Measurements from ENCODE around the gene MYO7B.
"Not testable (repeated sequence)": the region's sequence is repeated elsewhere in the genome, so short reads cannot be mapped to it uniquely, and the experiment has no call there.

MYO7B gene

DNA sequence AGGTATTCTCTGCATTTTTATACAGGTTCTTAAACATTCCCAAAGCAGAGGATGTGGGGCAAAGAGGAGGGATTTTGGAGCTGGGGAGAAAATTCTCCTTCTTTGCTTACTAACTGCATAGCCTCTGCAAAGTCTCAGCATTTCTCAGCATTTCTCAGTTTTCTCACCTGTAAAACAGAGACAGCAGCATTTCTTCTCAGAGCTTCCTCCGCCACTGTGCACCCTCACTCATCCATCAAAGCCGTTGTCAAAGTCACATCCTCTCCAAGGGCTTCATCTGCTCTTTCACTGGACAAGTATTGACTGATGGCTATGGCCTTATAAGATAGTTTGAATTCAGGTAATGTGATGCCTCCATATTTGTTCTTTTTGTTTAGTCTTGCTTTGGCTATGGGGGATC lies 17.4 kb downstream of the MYO7B start:
- no peak for DNase-seq

DNA sequence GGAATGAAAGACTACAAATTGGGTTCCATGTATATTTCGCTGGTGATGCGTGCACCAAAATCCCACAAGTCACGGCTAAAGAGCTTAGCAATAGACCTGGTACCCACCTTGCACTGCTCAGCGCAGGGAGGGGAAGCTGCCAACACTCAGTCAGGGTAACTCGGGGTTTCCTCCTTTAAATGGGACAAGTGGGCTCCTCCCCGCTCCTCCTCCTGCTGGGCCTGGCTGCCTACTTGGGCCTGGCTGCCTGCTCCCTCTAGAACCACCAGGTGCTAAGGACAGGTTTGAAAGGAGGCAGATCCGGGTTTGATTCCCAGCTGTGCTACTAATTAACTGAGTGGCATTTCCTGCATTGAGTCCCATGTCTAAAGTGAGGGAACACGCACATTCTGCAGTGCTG lies 23.4 kb downstream of the MYO7B start:
- DNase-seq = no peak

DNA sequence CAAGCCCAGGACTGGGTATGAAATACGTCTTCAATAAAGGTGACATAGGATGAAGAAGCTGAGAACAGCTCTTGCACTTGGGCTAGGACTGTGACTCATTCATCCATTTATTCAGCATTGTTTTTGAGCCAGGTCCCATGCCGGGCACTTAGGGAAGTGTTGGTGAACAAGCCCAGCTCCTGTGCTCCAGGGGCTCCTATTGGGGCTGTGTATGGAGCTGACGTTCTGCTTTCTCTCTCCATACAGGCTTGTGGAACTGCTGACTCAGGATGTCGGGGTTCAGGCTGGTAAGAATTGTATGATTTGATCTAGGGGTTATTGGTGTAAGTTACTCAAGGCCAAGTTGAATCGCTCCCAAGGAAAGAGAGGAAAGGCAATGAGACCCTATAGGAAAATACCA lies 24.0 kb downstream of the MYO7B start:
- no peak for DNase-seq

DNA sequence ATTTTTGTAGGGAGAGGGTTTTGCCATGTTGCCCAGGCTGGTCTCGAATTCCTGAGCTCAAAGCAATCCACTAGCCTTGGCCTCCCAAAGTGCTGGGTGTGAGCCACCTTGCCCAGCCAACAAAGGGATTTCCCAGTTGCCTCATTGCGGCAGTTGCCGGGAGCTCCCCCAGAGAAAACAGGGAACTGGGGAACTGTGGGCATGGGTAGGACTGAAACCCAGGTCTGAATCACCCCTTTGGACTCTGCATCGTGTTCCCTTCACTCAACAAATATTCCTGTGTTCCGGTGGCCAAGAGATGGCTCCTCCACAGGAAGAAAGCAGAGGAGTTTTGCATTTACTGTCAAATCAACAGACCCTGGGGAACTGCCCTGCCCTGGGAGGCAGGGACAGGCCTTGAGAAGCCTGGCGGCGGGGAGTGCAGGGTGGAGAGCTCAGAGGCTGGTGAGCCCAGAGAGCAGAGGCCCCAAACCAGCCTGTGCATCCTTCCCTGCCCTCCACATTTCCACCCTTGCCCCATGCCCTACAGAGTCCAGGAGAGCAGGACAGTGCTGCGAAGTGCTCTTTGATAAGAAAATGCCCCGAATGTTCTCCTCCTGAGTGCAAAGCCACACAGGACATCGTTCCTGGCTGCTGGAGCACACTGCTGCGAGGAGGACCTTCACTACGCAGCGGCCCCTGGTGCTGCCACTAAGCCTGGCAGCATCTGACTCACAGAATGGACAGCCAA lies 24.9 kb downstream of the MYO7B start:
- no peak for DNase-seq

DNA sequence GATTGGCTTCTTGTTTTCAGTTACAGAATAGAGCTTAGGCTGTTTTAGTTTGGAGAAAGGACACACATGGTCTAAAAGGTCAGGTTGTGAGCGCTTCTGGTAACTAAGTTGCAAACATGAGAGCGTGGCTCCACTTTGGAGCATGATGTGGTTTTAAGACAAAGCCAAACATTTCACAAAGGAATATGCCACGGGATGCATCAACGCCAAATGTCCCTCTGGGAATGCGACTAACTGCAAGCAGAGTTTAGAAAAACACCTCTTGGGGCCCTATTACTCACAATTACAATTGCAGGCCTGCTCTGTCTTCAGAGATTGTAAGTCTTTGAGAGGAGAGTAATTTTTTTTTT lies 25.4 kb downstream of the MYO7B start:
- no peak for DNase-seq

DNA sequence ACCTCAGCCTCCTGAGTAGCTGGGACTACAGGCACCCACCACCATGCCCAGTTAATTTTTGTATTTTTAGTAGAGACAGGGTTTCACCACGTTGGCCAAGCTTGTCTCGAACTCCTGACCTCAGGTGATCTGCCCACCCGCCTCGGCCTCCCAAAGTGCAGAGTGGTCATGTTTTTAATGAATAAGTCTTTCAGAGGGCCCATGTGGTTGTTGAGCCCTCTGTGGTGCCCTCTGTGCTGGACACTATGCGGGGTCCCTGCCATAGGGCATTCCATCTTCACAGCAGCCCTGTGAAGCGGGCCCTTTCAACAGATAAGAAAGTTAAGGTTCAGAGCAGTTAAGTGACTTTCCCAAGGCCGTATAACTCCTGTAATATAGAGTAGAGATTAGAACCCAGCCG lies 25.9 kb downstream of the MYO7B start:
- DNase-seq = no peak

DNA sequence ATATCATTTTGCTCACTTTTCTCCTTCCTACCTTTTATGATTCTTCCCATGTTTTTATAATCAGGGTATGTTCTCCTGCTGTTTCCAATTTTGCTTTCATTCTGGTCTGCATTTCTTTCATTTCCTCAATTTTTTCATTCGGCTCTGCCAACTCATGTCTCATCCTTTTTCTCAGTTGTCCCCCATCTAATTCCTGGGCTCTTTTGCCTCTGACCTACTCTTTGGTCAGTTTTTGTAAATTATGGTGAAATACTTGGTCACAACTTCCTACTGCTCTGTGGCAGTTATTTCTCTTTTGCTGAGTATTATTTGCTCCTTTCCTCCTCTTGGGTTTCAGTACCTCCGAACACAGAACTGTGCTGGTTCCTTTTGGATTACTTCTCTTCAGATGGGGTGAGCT lies 27.5 kb downstream of the MYO7B start:
- DNase-seq = no peak

DNA sequence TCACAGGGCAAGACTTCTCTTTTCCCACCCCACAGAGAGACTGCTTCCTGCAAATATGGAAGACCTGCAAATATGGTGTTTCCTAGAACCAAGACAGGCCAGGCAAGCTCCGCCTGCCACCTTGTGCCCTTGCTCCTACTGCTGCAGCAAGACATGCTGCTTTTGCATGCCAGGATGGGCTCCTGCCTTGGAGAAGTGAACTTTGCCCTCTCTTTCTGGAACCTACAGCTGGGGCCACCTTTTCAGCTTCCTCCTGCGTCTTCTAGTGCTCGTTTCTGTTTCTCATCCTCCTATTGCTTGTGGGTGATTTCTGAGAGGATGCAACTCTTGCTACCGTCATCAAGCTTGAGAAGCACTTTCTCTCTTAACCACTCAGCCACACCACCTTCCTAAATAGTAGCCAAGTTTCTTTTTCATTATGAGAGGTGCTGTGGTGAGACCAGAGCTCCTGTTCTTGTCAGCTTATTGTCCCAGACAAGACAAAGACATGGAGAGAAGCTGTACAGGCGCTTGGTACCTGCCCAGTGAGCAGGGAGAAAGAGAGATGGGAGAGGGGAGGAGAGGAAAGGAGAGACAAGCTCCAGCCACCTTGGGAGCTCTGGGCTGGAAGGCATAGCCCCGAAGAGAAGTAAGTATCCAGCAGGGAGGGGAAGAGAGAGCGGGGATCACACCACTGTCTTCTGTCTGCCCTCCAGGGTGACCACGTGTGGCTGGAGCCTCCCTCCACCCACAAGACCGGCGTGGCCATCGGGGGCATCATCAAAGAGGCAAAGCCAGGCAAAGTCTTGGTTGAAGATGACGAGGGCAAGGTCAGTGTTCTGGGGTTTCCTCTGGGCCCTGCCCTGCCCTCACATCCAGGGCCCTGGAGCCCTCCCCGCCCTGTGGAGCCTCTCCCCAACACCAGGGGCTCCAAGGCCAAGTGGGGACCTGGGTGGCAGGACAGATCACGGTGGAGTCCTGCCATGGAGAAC lies 28.3 kb downstream of the MYO7B start:
- no peak for DNase-seq

DNA sequence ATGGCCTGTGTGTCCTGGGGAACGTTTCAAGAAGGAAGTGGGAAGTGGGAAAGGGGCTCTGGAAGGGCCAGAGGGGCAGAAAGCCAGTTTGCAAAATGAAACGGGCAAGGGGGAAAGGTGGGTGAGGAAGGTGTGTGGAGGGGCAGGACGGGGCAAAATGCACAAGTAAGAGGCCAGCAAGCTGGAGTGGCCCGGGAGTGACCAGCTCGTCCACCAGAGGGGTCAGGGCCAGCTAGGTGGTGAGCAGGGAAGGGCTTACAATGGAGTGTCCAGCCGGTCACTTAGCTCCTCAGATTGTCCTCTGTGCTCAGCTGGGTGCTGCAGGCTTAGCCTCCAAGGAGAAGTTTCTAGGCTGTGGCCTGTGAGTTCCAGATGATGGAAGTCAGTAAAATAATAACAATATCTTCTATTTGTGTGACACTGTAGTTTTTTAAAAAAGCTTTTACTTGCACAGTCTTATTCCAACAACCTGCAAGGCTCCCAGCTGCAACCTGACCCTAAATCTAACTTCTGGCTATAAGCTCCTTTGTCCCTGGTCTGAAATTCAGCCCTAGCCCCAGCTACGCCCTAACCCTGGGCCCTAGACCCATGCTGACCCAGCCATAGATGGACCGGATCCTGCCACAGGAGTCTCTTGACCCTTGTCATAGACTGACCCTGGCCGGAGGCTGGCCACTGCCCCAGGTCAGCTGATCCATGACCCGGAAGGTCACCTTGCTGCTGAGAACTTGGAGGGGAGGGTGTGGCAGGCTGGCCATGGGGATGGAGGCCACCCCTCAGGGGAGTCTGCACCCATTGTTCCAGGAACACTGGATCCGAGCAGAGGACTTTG lies 29.2 kb downstream of the MYO7B start:
- no peak for DNase-seq

DNA sequence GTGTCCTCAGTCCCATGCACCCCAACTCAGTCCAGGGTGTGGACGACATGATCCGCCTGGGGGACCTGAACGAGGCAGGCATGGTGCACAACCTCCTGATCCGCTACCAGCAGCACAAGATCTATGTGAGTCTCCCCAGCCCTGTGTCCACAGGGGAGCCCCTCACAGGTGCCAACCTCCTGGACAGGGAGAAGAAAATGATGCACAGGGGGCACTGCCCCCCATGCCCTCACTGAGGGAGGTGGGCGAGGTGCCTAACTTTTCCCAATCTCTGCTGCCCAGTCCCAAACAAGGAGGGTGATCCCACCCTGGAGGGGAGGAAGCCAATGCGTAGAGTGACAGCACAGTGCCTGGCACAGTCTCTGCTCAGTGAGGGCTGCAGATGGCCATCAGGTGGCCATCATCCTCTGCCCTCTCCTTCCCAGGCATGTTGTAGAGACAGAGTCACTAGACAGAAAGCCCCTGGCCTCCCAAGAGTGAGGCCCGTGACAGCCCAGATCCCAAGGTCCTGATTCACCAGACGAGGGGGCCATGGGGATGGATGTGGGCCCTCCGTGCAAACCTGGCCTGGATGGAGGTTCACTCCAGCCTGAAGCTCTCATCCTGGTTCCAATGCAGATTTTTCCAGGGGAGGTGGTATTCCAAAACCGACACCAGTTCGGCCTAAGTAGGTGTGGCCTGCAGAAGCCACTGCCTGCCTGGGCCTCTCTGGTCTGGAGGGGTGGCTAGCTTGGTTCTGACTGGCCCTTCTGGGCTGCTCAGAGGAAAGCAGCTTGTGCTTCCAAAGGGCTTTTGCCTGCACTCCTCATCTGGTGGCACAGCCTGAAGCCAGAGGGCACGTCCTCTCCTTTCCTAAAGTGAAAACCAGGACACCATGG lies 30.0 kb downstream of the MYO7B start:
- DNase-seq = no peak

DNA sequence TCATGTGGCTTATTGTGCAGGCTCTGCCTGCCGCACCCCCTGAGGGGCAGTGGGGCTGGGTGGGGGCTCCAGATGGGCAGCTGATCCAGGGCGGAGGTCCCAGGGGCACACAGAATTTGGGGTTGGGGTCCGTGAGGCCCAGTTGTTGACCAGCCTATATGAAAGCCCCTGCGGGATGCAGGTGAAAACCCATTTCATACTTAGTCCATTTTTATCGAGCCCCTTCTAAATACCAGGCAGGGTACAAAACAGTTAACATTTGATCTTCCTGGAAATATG lies 30.6 kb downstream of the MYO7B start:
- no peak for DNase-seq

DNA sequence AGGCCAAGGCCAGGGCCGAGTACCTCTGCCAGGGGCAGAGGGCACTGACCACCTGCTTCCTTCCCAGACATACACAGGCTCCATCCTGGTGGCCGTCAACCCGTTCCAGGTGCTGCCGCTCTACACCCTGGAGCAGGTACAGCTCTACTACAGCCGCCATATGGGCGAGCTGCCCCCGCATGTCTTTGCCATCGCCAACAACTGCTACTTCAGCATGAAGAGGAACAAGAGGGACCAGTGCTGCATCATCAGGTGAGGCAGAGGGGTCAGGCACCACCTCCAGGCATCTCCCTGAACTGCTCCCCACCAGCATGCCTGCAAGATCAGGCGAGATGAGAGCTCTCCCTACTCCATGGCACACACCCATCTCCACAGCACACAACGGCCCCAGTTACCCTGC lies 31.1 kb downstream of the MYO7B start:
- no peak for DNase-seq

DNA sequence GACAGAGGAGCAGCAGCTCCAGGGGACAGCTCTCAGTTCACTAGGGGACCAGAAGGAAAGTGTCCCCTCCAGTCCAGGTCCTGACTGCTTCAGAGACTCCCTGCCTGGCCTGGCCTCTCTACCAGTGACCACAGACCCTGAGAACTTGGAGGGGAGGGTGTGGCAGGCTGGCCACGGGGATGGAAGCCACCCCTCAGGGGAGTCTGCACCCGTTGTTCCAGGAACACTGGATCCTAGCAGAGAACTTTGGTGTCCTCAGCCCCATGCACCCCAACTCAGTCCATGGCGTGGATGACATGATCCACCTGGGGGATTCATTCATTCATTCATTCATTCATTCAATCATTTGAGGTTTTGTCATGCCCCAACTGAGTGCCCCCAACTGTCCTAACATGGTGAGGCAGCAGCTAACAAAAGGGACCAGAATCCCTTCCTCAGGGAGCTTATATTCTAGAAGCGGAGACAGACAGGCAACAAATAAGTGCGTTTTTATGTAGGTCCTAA lies 31.9 kb downstream of the MYO7B start:
- DNase-seq = no peak

DNA sequence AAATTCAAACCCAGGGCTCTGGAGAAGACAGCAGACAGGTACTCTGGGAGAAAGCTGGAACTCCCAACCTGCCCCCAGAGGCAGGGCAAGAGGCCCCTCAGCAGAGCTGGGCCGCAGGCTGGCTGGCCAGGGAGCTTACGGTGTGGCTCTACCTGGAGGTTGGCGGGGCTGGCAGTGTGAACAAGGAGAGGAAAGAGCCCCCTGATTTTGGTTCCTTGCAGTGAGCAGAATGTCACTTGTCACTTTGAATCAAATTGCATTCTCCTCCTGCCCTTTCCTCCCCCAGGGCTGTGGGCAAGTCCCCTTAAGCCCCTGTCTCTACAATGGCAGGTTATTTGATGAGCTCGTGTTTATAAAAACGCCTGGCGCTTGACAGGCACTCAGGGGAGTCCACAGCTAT lies 32.6 kb downstream of the MYO7B start:
- no peak for DNase-seq

DNA sequence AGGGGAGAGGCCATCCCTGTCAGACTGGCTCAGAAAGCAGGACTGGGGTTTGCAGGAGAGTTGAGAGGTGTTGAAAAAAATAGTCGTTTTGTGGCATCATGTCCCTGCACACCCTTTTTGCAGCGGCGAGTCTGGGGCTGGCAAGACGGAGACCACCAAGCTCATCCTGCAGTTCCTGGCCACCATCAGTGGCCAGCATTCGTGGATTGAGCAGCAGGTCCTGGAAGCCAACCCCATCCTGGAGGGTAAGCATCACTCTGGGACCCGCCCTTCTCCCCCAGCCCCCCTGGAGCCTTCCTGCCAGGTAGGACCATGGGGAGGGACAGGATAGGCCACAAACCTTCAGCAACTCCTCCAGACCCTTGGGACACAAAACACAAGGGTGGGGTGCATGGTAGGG lies 34.2 kb downstream of the MYO7B start:
- DNase-seq = no peak

DNA sequence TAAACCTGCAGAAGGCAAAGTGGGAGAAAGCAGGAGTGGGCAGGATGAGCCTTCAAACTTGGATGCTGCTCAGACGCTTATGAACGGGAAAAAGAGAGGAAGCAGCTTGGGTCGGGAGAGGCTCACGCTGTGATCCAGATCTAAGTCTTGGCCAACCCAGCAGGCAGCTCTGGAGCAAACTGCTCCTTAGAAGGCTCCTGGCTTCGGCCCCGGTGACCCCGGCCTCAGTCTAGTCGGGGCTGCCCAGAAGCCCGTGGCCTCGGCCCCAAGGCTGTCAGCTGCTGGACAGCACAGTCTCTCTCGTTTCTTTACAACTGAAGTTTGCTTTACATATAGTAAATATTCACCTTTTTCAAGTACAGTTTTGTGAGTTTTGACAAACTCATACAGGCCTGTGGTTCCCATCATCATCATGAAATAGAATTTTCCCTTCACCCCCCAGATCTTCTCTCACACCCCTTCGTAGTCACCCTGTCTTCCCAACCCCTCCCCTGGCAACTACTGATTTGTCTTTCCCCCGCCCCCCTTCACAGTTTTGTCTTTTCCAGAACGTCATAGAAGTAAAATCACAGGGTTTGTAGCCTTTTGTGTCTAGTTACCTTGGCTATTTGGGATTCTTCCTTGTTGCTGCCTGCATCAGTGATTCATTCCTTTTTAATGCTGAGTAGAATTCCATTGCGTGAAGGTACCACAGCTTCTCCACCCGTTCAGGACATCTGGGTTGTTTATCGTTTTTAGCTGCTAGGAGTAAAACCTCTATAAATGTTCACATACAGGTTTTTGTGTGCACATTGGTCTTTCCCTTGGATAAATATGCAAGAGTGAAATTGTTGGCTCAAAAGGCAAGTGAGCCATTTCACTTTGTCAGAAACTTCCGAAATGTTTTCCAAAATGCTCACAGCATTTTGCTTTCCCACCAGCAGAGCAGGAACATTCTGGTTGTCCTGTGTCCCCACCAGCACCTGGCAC lies 35.1 kb downstream of the MYO7B start:
- DNase-seq = no peak

DNA sequence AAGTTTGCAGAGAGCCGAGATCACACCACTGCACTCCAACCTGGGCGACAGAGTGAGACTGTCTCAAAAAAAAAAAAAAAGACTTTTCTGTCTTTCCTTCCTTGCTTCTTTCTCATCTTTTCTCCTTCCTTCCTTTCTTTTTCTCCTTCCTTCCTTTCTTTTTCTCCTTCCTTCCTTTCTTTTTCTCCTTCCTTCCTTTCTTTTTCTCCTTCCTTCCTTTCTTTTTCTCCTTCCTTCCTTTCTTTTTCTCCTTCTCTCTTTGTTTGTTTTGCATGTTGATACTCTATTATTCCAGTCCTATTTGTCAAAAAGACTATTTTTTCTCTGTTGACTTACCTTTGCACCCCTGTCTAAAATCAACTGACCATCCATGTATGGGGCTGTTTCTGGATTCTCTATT lies 36.9 kb downstream of the MYO7B start:
- not testable (repeated sequence) for DNase-seq

DNA sequence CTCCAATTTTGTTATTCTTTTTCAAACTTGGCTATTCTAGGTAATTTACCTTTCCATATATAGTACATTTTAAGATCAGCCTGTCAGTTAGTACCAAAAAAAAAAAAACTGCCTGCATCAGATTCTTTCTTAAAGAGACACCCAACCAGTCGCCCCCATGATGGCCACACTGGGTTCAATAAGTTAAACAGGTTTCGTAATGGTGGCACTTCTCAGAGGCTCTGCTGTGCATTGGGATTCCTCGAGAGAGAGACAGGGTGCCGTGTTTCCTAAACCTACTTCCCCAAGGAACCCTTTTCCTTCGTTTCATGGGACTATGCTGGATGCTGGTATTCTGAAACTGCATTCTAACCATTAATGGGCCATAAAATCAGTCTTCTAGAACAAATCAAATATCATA lies 37.4 kb downstream of the MYO7B start:
- DNase-seq = no peak

DNA sequence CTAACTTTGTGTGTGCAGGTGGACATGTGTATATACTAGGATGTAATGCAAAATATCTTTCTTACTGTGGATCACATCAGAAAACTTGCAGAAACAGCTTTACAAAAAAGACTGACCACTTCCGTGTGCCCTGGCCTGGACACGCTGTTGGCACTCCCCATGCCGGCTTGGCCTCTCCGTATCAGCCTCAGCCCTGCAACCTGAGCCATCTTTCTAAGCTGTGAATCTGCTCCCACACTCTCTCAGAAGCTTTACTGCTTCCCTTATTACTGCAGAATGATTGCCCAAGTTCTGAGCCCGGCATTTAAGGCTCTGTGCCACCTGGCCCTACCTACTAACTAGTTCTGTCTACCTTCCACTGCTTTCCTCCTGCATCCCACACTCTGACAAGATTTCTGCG lies 37.8 kb downstream of the MYO7B start:
- DNase-seq = no peak

DNA sequence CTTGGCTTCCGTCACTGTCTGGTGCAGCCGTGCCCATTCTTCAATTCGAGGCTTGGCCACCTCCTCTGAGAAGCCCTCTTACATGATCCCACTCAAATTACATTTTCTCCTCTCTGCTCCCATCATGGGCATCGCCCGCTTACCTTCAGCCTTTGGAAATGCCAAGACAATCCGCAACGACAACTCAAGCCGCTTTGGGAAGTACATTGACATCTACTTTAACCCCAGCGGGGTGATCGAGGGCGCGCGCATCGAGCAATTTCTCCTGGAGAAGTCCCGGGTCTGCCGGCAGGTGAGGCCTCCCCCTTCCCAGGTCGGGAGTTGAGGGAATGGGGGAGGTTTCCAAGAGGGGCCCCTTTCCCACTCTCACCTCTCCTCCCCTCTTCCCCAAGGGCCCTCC lies 38.3 kb downstream of the MYO7B start:
- no peak for DNase-seq

DNA sequence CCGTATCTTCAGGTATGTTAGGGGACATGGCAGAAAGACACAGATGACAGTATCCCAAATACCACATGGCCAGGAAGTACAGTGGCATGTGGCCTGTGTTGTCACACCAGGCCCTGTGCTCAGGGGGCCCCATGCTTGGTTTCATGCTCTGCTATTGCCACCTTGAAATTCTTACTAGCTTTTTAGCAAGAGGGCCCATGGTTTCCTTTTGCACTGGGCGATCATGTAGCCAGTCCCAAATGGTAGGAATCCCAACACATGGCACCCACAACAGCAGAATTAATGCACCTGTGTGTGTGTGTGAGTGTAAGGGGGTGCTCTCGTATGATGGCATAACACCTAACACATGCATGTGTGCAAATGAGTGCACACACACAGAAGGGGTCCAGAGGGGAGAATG lies 39.2 kb downstream of the MYO7B start:
- DNase-seq = no peak
